GM12878 (cell line): ENCODE measurements around the gene DMRT2.

ENCODE experiments used
- BRCA1 ChIP-seq: IDR thresholded peaks from 2 replicates; pipeline ENCODE4 v1.6.1; 2011; ENCODE audit warnings: low read depth, low read length, improper control_type of control experiment
- CEBPB ChIP-seq, 2 experiments: fragments of 150-350 bp in 1 of 2; IDR thresholded peaks; 2 replicates each; pipeline ENCODE4 v1.6.1; 2012 to 2014; ENCODE audit warnings: low read depth in 2 of 2, low read length in 2 of 2, borderline replicate concordance in 1 of 2, inconsistent platforms in 1 of 2
- CHD2 ChIP-seq: IDR thresholded peaks from 2 replicates; pipeline ENCODE4 v1.6.1; 2011; ENCODE audit warnings: low read depth, low read length, improper control_type of control experiment, borderline replicate concordance
- FOXK2 ChIP-seq: fragments of 450-650 bp; IDR thresholded peaks from 2 replicates; pipeline ENCODE4 v1.6.1; 2017; ENCODE audit warnings: mild to moderate bottlenecking, moderate library complexity
- MAX ChIP-seq: IDR thresholded peaks from 2 replicates; pipeline ENCODE4 v1.6.1; 2012; ENCODE audit warnings: low read depth, low read length, improper control_type of control experiment
- POLR2A ChIP-seq: IDR thresholded peaks from 2 replicates; pipeline ENCODE4 v1.6.1; 2011; ENCODE audit warnings: low read depth, mild to moderate bottlenecking, low read length
- RAD21 ChIP-seq: IDR thresholded peaks from 2 replicates; pipeline ENCODE4 v1.6.1; 2011; ENCODE audit warnings: mild to moderate bottlenecking, low read depth, low read length, moderate library complexity; ENCODE audit not compliant: insufficient read depth
- RAD51 ChIP-seq: fragments of 450-650 bp; IDR thresholded peaks from 2 replicates; pipeline ENCODE4 v1.6.1; 2016; ENCODE audit warnings: moderate library complexity, mild to moderate bottlenecking, inconsistent platforms
- RELA ChIP-seq: fragments of 450-650 bp; IDR thresholded peaks from 2 replicates; pipeline ENCODE4 v1.8.0; 2014; ENCODE audit warnings: borderline replicate concordance; ENCODE audit not compliant: partially characterized antibody
- RFX5 ChIP-seq: IDR thresholded peaks from 2 replicates; pipeline ENCODE4 v1.6.1; 2011; ENCODE audit warnings: low read depth, low read length, improper control_type of control experiment
- ZBTB11 ChIP-seq: fragments of 450-650 bp; formaldehyde crosslinking; IDR thresholded peaks from 2 replicates; pipeline ENCODE4 v1.5.0; 2022; ENCODE audit warnings: mild to moderate bottlenecking, missing genetic modification characterization
- TF ChIP-seq, protein P1 (sequence below), 3 experiments: IDR thresholded peaks in 2 of 3; conservative IDR thresholded peaks in 1 of 3; 2 replicates each; pipeline ENCODE4 v1.5.1; 2011; ENCODE audit warnings: low read depth in 3 of 3, low read length in 3 of 3, mild to moderate bottlenecking in 3 of 3, control low read depth in 2 of 3, moderate library complexity in 2 of 3, inconsistent platforms in 1 of 3, mixed read lengths in 1 of 3; ENCODE audit not compliant: control insufficient read depth in 2 of 3, insufficient read depth in 1 of 3; ENCODE audit errors: extremely low read depth in 1 of 3
- TF ChIP-seq, protein P2 (sequence below): IDR thresholded peaks from 2 replicates; pipeline ENCODE4 v1.6.1; 2012; ENCODE audit warnings: low read length, inconsistent platforms

- TF ChIP-seq, protein P1, sequence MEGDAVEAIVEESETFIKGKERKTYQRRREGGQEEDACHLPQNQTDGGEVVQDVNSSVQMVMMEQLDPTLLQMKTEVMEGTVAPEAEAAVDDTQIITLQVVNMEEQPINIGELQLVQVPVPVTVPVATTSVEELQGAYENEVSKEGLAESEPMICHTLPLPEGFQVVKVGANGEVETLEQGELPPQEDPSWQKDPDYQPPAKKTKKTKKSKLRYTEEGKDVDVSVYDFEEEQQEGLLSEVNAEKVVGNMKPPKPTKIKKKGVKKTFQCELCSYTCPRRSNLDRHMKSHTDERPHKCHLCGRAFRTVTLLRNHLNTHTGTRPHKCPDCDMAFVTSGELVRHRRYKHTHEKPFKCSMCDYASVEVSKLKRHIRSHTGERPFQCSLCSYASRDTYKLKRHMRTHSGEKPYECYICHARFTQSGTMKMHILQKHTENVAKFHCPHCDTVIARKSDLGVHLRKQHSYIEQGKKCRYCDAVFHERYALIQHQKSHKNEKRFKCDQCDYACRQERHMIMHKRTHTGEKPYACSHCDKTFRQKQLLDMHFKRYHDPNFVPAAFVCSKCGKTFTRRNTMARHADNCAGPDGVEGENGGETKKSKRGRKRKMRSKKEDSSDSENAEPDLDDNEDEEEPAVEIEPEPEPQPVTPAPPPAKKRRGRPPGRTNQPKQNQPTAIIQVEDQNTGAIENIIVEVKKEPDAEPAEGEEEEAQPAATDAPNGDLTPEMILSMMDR (IDR thresholded peaks at IDR 0.05 in 2 of 3, conservative IDR thresholded peaks at IDR 0.05 in 1 of 3; ENCODE audit: control insufficient read depth in 2 of 3, extremely low read depth in 1 of 3, insufficient read depth in 1 of 3, low read depth in 3 of 3, low read length in 3 of 3), result peak; percentile 28 to 49 (median 36); a peak in 4 of 6 replicates
- TF ChIP-seq, protein P2, sequence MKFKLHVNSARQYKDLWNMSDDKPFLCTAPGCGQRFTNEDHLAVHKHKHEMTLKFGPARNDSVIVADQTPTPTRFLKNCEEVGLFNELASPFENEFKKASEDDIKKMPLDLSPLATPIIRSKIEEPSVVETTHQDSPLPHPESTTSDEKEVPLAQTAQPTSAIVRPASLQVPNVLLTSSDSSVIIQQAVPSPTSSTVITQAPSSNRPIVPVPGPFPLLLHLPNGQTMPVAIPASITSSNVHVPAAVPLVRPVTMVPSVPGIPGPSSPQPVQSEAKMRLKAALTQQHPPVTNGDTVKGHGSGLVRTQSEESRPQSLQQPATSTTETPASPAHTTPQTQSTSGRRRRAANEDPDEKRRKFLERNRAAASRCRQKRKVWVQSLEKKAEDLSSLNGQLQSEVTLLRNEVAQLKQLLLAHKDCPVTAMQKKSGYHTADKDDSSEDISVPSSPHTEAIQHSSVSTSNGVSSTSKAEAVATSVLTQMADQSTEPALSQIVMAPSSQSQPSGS, result no peak
- TF ChIP-seq RAD21 (peak; percentile 40; the same call in 1 of the 2 replicates), RAD51 (no peak), MAX (no peak), ZBTB11 (CRISPR knock-in tag) (no peak), RELA (no peak), CEBPB (IDR thresholded peaks at IDR 0.05; ENCODE audit: borderline replicate concordance in 1 of 2, low read depth in 2 of 2, low read length in 2 of 2) (no peak), RFX5 (no peak), FOXK2 (no peak), POLR2A (no peak), CHD2 (no peak), BRCA1 (no peak)
Observed at GRCh38 chr9:1100945-1101344, 50.8 kb downstream of the DMRT2 start.
